Left ventricle myocardium inferior (tissue), 1 donor: Measurements from ENCODE around the gene SLC45A3. TPM values are rescaled to one million over a fixed set of nuclear protein-coding genes. Genes with fewer than 3 reads are reported as not detected.

ENCODE experiments used
- DNase-seq: peaks from one replicate; pipeline ENCODE4 v3.0.0-alpha.2; 2020
- H3K27ac ChIP-seq: fragments of 200-600 bp; replicated peaks from 2 replicates; pipeline ENCODE4 v1.8.0; 2021
- H3K27me3 ChIP-seq: fragments of 200-600 bp; 2 replicates; pipeline ENCODE4 v1.8.0; 2021; ENCODE audit warnings: low read depth
- H3K36me3 ChIP-seq: fragments of 200-600 bp; 2 replicates; pipeline ENCODE4 v1.8.0; 2021
- H3K4me1 ChIP-seq: fragments of 200-600 bp; 2 replicates; pipeline ENCODE4 v1.8.0; 2021
- H3K4me3 ChIP-seq: fragments of 200-600 bp; 2 replicates; pipeline ENCODE4 v1.8.0; 2021; ENCODE audit warnings: mild to moderate bottlenecking, moderate library complexity
- H3K9me3 ChIP-seq: fragments of 200-600 bp; replicated peaks from 2 replicates; pipeline ENCODE4 v1.8.0; 2021
- CTCF ChIP-seq: fragments of 200-600 bp; IDR thresholded peaks from 2 replicates; pipeline ENCODE4 v1.8.0; 2021; ENCODE audit warnings: antibody characterized with exemption, mild to moderate bottlenecking, borderline replicate concordance
- intact Hi-C: fragments of 100-400 bp; cut with micrococcal nuclease; formaldehyde crosslinking; loops from one replicate; pipeline ENCODE4 v1.11.0; 2022
- total RNA-seq: library from RNA; stranded (reverse); fragmentation: NEBNext Ultra II Directional; extraction: Animal tissue kit (Norgen Biotek cat#: 25700); gene quantifications from one replicate; pipeline ENCODE4 v1.2.1, GENCODE V29; 2021
- donor health status: DM: no; HTN: yes; CAD: no; lungs with severe emphysema.

Gene SLC45A3
- total RNA-seq, 1 donor from 2014 or later: 5.2 TPM

- peaks cover 50% of the 10 kb centered on the region for H3K4me1 ChIP-seq
Measured at GRCh38 chr1:205631768-205632668, 48.3 kb downstream of the SLC45A3 start, which contains the start of gene ELK4. ELK4 (minus strand) TSS chr1:205632011; CDS start chr1:205623882, 8,129 bp downstream.

DNA sequence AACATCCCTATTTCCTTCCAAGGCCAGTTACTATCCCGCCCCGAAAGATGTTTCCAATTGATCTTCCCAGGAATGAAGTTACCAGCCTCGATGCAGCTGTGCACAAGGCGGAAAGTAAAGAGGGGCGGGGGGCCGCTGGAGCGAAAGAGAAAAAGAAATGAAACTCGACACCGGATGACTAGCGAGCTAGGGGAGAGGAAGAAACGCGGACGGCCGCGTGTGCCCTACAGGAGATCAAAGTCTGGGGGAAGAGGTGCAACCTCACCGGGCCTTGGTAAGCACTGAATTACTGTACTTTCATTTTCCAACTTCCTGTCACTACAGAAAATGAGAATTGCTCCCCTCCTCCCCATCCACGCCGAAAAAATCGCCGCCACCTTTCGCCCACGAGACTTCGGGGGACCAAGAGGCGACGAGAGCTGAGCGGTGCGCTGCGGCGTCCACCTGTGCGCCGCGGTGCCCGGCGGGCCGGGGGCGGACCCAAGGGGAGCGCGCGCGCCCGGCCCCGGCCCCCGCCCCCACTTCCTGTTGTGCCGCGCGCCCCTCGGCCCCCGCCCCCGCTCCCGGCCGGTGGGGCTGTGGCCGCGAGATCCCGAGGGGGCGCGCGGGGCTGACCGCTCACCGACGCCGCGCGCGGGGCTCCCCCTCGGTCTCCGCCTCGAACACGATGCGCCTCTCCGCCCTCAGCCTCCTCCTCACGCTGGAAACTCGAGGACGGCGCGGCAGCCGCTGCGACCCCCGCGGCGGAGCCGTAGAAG is 49.1 kb downstream of the SLC45A3 start:
- H3K27ac ChIP-seq: peak overlapping the region; percentile 96
- H3K4me1 ChIP-seq: peaks cover 44% of the 10 kb centered on the region
- H3K4me3 ChIP-seq: peak overlapping the region; percentile 80
- TF ChIP-seq CTCF: no peak
- intact Hi-C loops: loop anchor here (5.0 kb wide), 1 partner anchor 39 kb away; no protein-coding TSS in a partner anchor
- DNase-seq: peak; percentile 46
- H3K9me3 ChIP-seq: no peaks in the 10 kb centered on the region
- no peaks in the 10 kb centered on the region for H3K27me3 ChIP-seq
- H3K36me3 ChIP-seq: no peaks in the 10 kb centered on the region

More at GRCh38 chr1:205631768-205632668, 48.3 kb downstream of the SLC45A3 start, which contains the start of gene ELK4:
- H3K27me3 ChIP-seq: no peaks in the 10 kb centered on the region
- peak within 1 kb of the TSS; percentile 96 for H3K27ac ChIP-seq
- intact Hi-C loops: loop anchor here (5.0 kb wide), 1 partner anchor 40 kb away; no protein-coding TSS in a partner anchor
- no peaks in the 10 kb centered on the region for H3K36me3 ChIP-seq
- H3K4me3 ChIP-seq: peak within 1 kb of the TSS; percentile 80
- H3K9me3 ChIP-seq: no peaks in the 10 kb centered on the region
- DNase-seq: peak; percentile 99
- peak; percentile 83 for TF ChIP-seq CTCF

GRCh38 chr1:205630651-205631009 is 49.7 kb downstream of the SLC45A3 start:
- intact Hi-C loops: loop anchor here (5.0 kb wide), 1 partner anchor 38 kb away; no protein-coding TSS in a partner anchor

DNA sequence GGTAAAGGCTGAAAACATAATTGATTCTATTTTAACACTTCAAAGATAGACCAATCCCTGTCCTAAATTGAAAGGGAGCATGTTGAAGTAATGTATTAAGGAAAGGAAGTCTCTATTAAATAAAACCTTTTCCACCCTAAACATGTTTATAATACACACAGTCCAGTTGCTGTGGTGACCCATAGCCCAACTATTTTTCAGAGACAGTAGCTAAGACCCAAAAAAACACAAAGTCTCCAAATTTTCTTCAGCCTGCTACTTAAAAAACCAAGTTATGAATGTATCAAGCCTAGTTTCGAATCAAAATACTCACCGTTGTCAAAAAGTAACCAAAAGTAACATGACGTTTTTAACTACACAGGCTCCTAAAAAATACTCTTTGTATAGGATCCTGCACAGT is 50.1 kb downstream of the SLC45A3 start:
- no peak for TF ChIP-seq CTCF
- intact Hi-C loops: loop anchor here (5.0 kb wide), 1 partner anchor 38 kb away; no protein-coding TSS in a partner anchor
- H3K27me3 ChIP-seq: no peaks in the 10 kb centered on the region
- H3K9me3 ChIP-seq: no peaks in the 10 kb centered on the region
- no peak for DNase-seq
- peak overlapping the region; percentile 96 for H3K27ac ChIP-seq
- peaks cover 52% of the 10 kb centered on the region for H3K4me1 ChIP-seq
- no peaks in the 10 kb centered on the region for H3K36me3 ChIP-seq
- H3K4me3 ChIP-seq: peak overlapping the region; percentile 80

More at GRCh38 chr1:205630651-205631009, 49.7 kb downstream of the SLC45A3 start:
- no peak for DNase-seq
- Histone ChIP-seq H3K27me3 (no peaks in the 10 kb centered on the region), H3K4me3 (peak overlapping the region; percentile 80), H3K4me1 (peaks cover 48% of the 10 kb centered on the region), H3K27ac (peak overlapping the region; percentile 96), H3K9me3 (no peaks in the 10 kb centered on the region), H3K36me3 (no peaks in the 10 kb centered on the region)
- TF ChIP-seq CTCF: no peak

DNA sequence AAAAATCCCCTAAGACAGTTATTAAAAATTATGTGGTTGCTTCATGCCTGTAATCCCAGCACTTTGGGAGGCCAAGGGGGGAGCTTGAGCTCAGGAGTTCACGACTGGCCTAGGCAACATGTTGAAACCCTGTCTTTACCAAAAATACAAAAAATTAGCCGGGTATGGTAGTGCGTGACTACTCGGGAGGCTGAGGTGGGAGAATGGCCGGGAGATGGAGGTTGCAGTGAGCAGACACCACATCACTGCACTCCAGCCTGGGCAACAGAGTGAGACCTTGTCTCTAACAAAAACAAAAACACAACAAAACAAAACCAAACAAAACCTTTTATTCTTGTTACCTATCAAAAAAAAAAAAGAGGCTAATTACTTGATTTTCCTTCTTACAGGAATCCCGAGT is 50.6 kb downstream of the SLC45A3 start:
- peaks cover 57% of the 10 kb centered on the region for H3K4me1 ChIP-seq
- no peaks in the 10 kb centered on the region for H3K27me3 ChIP-seq
- DNase-seq: no peak
- H3K27ac ChIP-seq: peak overlapping the region; percentile 96
- H3K36me3 ChIP-seq: no peaks in the 10 kb centered on the region
- intact Hi-C loops: loop anchor here (5.0 kb wide), 1 partner anchor 37 kb away; no protein-coding TSS in a partner anchor
- no peak for TF ChIP-seq CTCF
- no peaks in the 10 kb centered on the region for H3K9me3 ChIP-seq
- H3K4me3 ChIP-seq: peak overlapping the region; percentile 80
